K562 (cell line): ENCODE data around the gene ARID5B. TPM values are rescaled to one million over a fixed set of nuclear protein-coding genes. Genes with fewer than 3 reads are reported as not detected.

Experiments
- ATAC-seq: fragments of 200-7000 bp; cut with Tn5 transposase; 3 replicates; pipeline ENCODE4 v1.9.1; 2020; ENCODE audit warnings: moderate library complexity
- BruUV-seq: library from RNA; stranded (reverse); fragments of 400-500 nt; replicated peaks from 2 replicates; lab custom pipeline; 2021; lab: Mats Ljungman, UMichigan
- CTCF ChIA-PET: fragments of 300-600 bp; formaldehyde crosslinking; extraction: SDS; loops from one replicate; lab custom pipeline; 2021; ENCODE audit warnings: low intra/inter-chr PET ratio; lab: Yijun Ruan, JAX
- POLR2A ChIA-PET: fragments of 300-600, 350-650 bp; sonication (Branson Sonifier 250); formaldehyde crosslinking; extraction: SDS; loops from one replicate; lab custom pipeline; 2021; ENCODE audit warnings: antibody characterized with exemption, inconsistent platforms; lab: Yijun Ruan, JAX
- DNase-seq, 4 experiments: peaks; one replicate each; pipeline versions ENCODE4 v3.0.0 to v3.0.0-alpha.2; 2011 to 2018; ENCODE audit warnings: low spot score in 3 of 4, mixed read lengths in 3 of 4; ENCODE audit errors: extremely low read depth in 1 of 4
- FAIRE-seq: peaks from 2 replicates; lab custom pipeline; 2011; peaks lifted over from hg19 to GRCh38; lab: Jason Lieb, UNC
- H2AFZ ChIP-seq: 2 replicates; pipeline ENCODE4 v1.6.0; 2011; ENCODE audit warnings: low read depth, low read length, control low read depth, inconsistent platforms
- H3K27ac ChIP-seq: fragments of 200-600 bp; 3 replicates; pipeline ENCODE4 v1.8.0; 2011; ENCODE audit warnings: low read depth, mild to moderate bottlenecking, control low read depth, inconsistent platforms, low read length, moderate library complexity, mixed read lengths; ENCODE audit errors: extremely low read depth
- H3K27me3 ChIP-seq, 2 experiments: fragments of 300-600 bp in 1 of 2; 2 replicates in 1 of 2; 3 replicates in 1 of 2; pipeline versions ENCODE4 v1.6.0 to v1.8.0; 2011; ENCODE audit warnings: inconsistent platforms in 2 of 2, low read length in 2 of 2, mild to moderate bottlenecking in 1 of 2, mixed read lengths in 1 of 2, moderate library complexity in 1 of 2; ENCODE audit not compliant: control insufficient read depth in 2 of 2, insufficient read depth in 2 of 2
- H3K36me3 ChIP-seq: fragments of 300-600 bp; 3 replicates; pipeline ENCODE4 v1.8.0; 2011; ENCODE audit warnings: mild to moderate bottlenecking, low read length, inconsistent platforms; ENCODE audit not compliant: control insufficient read depth, insufficient read depth
- H3K4me1 ChIP-seq, 2 experiments: fragments of 200-600 bp in 1 of 2; replicated peaks in 1 of 2; 2 replicates in 1 of 2; 3 replicates in 1 of 2; pipeline versions ENCODE4 v1.5.1 to v1.8.0; 2011; ENCODE audit warnings: inconsistent platforms in 2 of 2, low read length in 2 of 2, mild to moderate bottlenecking in 1 of 2, mixed read lengths in 1 of 2, moderate library complexity in 1 of 2; ENCODE audit not compliant: control insufficient read depth in 2 of 2, insufficient read depth in 2 of 2
- H3K4me2 ChIP-seq: 2 replicates; pipeline ENCODE4 v1.6.1; 2011; ENCODE audit warnings: low read length, control low read depth, inconsistent platforms, mixed read lengths; ENCODE audit not compliant: insufficient read depth
- H3K4me3 ChIP-seq: fragments of 200-600 bp; sonication (generic), shearing (Covaris generic); 2 replicates; pipeline ENCODE4 v1.5.1; 2016; ENCODE audit warnings: control low read depth, inconsistent platforms
- H3K79me2 ChIP-seq: fragments of 200-600 bp; 3 replicates; pipeline ENCODE4 v1.8.0; 2011; ENCODE audit warnings: low read length, inconsistent platforms; ENCODE audit not compliant: control insufficient read depth, insufficient read depth
- H3K9ac ChIP-seq, 2 experiments: 2 replicates each; pipeline versions ENCODE4 v1.6.0 to v1.6.1; 2011; ENCODE audit warnings: low read depth in 2 of 2, low read length in 2 of 2, control low read depth in 1 of 2, inconsistent platforms in 1 of 2, mild to moderate bottlenecking in 1 of 2, mixed read lengths in 1 of 2; ENCODE audit not compliant: insufficient read depth in 1 of 2
- H3K9me1 ChIP-seq: one replicate; pipeline ENCODE4 v1.6.0; 2011; ENCODE audit warnings: inconsistent platforms, mild to moderate bottlenecking, low read length, moderate library complexity; ENCODE audit not compliant: control insufficient read depth, insufficient read depth
- H3K9me3 ChIP-seq: replicated peaks from 2 replicates; pipeline ENCODE4 v1.5.1; 2011; ENCODE audit warnings: low read depth, low read length, inconsistent platforms; ENCODE audit not compliant: control insufficient read depth, insufficient read depth
- H4K20me1 ChIP-seq: replicated peaks from 2 replicates; pipeline ENCODE4 v1.6.1; 2011; ENCODE audit warnings: low read length, inconsistent platforms, mixed read lengths; ENCODE audit not compliant: control insufficient read depth, insufficient read depth
- ARNT ChIP-seq, 2 experiments: fragments of 450-650 bp; IDR thresholded peaks; 2 replicates each; pipeline ENCODE4 v1.6.1; 2016; ENCODE audit warnings: mild to moderate bottlenecking in 1 of 2
- CBX8 ChIP-seq: fragments of 200-600 bp; sonication (generic); IDR thresholded peaks from 2 replicates; pipeline ENCODE4 v1.6.1; 2012; ENCODE audit warnings: borderline replicate concordance, mixed run types, low read depth, mild to moderate bottlenecking, moderate library complexity, mixed read lengths, low read length, control low read depth, inconsistent platforms; ENCODE audit not compliant: poor library complexity, severe bottlenecking; ENCODE audit errors: extremely low read depth
- FIP1L1 ChIP-seq: fragments of 200-400 bp; formaldehyde crosslinking; IDR thresholded peaks from 2 replicates; pipeline ENCODE4 v1.6.1; 2018; ENCODE audit warnings: mild to moderate bottlenecking, low read depth, low read length; ENCODE audit not compliant: poor library complexity, severe bottlenecking
- MLX ChIP-seq, 2 experiments: fragments of 450-650 bp in 1 of 2; sonication (generic) in 1 of 2; formaldehyde crosslinking; conservative IDR thresholded peaks; 2 replicates each; pipeline versions ENCODE4 v1.4.0 to v1.8.1; 2020 to 2022; ENCODE audit warnings: mild to moderate bottlenecking in 1 of 2, missing genetic modification reagents in 1 of 2
- NCOA4 ChIP-seq: fragments of 450-650 bp; IDR thresholded peaks from 2 replicates; pipeline ENCODE4 v1.6.1; 2018; ENCODE audit warnings: mild to moderate bottlenecking; ENCODE audit not compliant: partially characterized antibody
- NFE2 ChIP-seq: IDR thresholded peaks from 2 replicates; pipeline ENCODE4 v1.6.1; 2014; ENCODE audit warnings: antibody characterized with exemption, low read depth
- RBM17 ChIP-seq: fragments of 200-400 bp; formaldehyde crosslinking; IDR thresholded peaks from 2 replicates; pipeline ENCODE4 v1.6.1; 2017; ENCODE audit warnings: low read depth, mild to moderate bottlenecking, low read length, borderline replicate concordance
- RNF2 ChIP-seq: sonication (generic); IDR thresholded peaks from 2 replicates; pipeline ENCODE4 v1.6.1; 2016
- RNF219 ChIP-seq: fragments of 250-450 bp; sonication (Bioruptor Pico); IDR thresholded peaks from 2 replicates; pipeline ENCODE4 v1.5.0; 2022; ENCODE audit warnings: mild to moderate bottlenecking
- SMARCC2 ChIP-seq: fragments of 450-650 bp; IDR thresholded peaks from 2 replicates; pipeline ENCODE4 v1.6.1; 2017; ENCODE audit warnings: antibody characterized with exemption, moderate library complexity, mild to moderate bottlenecking, low read depth
- TAL1 ChIP-seq: fragments of 450-650 bp; IDR thresholded peaks from 2 replicates; pipeline ENCODE4 v1.6.1; 2016; ENCODE audit warnings: mild to moderate bottlenecking
- USF2 ChIP-seq: sonication (generic); formaldehyde crosslinking; IDR thresholded peaks from 2 replicates; pipeline ENCODE4 v1.5.0; 2020; ENCODE audit warnings: missing genetic modification reagents
- ZNF175 ChIP-seq: fragments of 200-800 bp; sonication (Bioruptor generic); IDR thresholded peaks from 2 replicates; pipeline ENCODE4 v1.6.1; 2016; ENCODE audit warnings: low read depth, mild to moderate bottlenecking, missing genetic modification characterization, missing compliant biosample characterization
- ZSCAN29 ChIP-seq: fragments of 450-650 bp; IDR thresholded peaks from 2 replicates; pipeline ENCODE4 v1.6.1; 2017
- WGBS: fragments of 100-300 bp; shearing (Covaris generic); methylation state at CpG from one replicate; pipeline ENCODE4 v1.1.6; 2016; ENCODE audit warnings: low coverage, mixed read lengths; ENCODE audit not compliant: insufficient coverage; ENCODE audit errors: missing lambda C conversion rate; 5-methylcytosine and 5-hydroxymethylcytosine counted together
- in situ Hi-C: fragments of 300-500 bp; cut with MboI; formaldehyde crosslinking; loops from 4 replicates; pipeline ENCODE4 v1.15.0; 2018; ENCODE audit warnings: inconsistent platforms, mixed read lengths
- intact Hi-C: fragments of 100-400 bp; cut with micrococcal nuclease; formaldehyde crosslinking; loops from 2 replicates; pipeline ENCODE4 v1.14.2; 2022
- polyA plus RNA-seq, 8 experiments: library from polyadenylated mRNA; depleted of rRNA in 4 of 8; stranded (reverse) in 5 of 8; unstranded in 3 of 8; fragments of >200 nt; fragmentation: Nextera tagmentation in 2 of 8; fragmentation: Illumina TruSeq in 1 of 8; extraction: Ambion mirVana in 2 of 8; extraction: Trizol in 1 of 8; gene quantifications; 2 replicates each; pipeline versions ENCODE4 v1.2.1 to v1.2.3, GENCODE V29; 2011 to 2014; ENCODE audit warnings: inconsistent platforms in 1 of 8, missing spikeins in 1 of 8
- total RNA-seq, 7 experiments: library from RNA; depleted of rRNA in 6 of 7; stranded (reverse); fragments of >200 nt in 6 of 7; fragmentation: Illumina TruSeq in 2 of 7; extraction: Trizol in 2 of 7; gene quantifications; 2 replicates each; pipeline versions ENCODE4 v1.2.1 to v1.2.3, GENCODE V29; 2011 to 2021; ENCODE audit warnings: low replicate concordance in 1 of 7

Gene ARID5B
- total and polyA plus RNA-seq, 9 of the 15 experiments (the other 6 are each of a cell fraction or from before 2014, with no cell fraction given) = 0.48 to 1.6 (median 0.80) TPM

GRCh38 chr10:62131724-62132123 lies 230.2 kb downstream of the ARID5B start:
- Histone ChIP-seq H3K4me1 (no peaks in the 10 kb centered on the region), H3K36me3 (no peaks in the 10 kb centered on the region), H3K9me1 (no peaks in the 10 kb centered on the region)
- intact Hi-C loops = no loop called here
- CTCF ChIA-PET = no interaction called here
- ATAC-seq = no peak
- BruUV-seq = no TSS peak
- TF ChIP-seq USF2 (CRISPR knock-in tag) (peak; percentile 23; the same call in 1 of the 2 replicates), RBM17 (no peak), MLX (CRISPR knock-in tag; conservative IDR thresholded peaks at IDR 0.05) (no peak)
- TF ChIP-seq, all 486 proteins: peak for 1
- H3K9me3 ChIP-seq = no peaks in the 10 kb centered on the region
- H3K9ac ChIP-seq = no peak overlapping the region
- H3K4me2 ChIP-seq = no peak overlapping the region
- H3K27ac ChIP-seq = no peak overlapping the region
- DNase-seq (no peak), FAIRE-seq (no peak)
- no peak overlapping the region for H3K4me3 ChIP-seq
- POLR2A ChIA-PET = no interaction called here
- in situ Hi-C loops = no loop called here
- H4K20me1 ChIP-seq = no peaks in the 10 kb centered on the region
- H2AFZ ChIP-seq = no peak overlapping the region; the same call in 1 of the 2 replicates
- 3% methylated on average over 4 of the region's 4 CpGs for WGBS
- H3K79me2 ChIP-seq = no peaks in the 10 kb centered on the region
- H3K27me3 ChIP-seq = no peaks in the 10 kb centered on the region

- in situ Hi-C loops (no loop called here), intact Hi-C loops (no loop called here)
- FAIRE-seq (no peak), DNase-seq (no peak), ATAC-seq (no peak)
- POLR2A ChIA-PET = no interaction called here
- H2AFZ ChIP-seq = no peak overlapping the region
- BruUV-seq = no TSS peak
- H3K9me1 ChIP-seq = no peaks in the 10 kb centered on the region
- no peaks in the 10 kb centered on the region for H3K4me1 ChIP-seq
- no peak overlapping the region for H3K9ac ChIP-seq
- no peak overlapping the region for H3K27ac ChIP-seq
- CTCF ChIA-PET = no interaction called here
- H3K4me3 ChIP-seq = no peak overlapping the region
- H3K79me2 ChIP-seq = no peaks in the 10 kb centered on the region
- H3K27me3 ChIP-seq = no peaks in the 10 kb centered on the region
- H3K9me3 ChIP-seq = no peaks in the 10 kb centered on the region
- no peak overlapping the region for H3K4me2 ChIP-seq
- H3K36me3 ChIP-seq = no peaks in the 10 kb centered on the region
- no peaks in the 10 kb centered on the region for H4K20me1 ChIP-seq
- TF ChIP-seq ARNT (IDR thresholded peaks at IDR 0.05) (no peak), NCOA4 (no peak), RNF2 (no peak), ZSCAN29 (no peak), ZNF175 (CRISPR knock-in tag) (no peak), NFE2 (no peak), TAL1 (no peak), CBX8 (no peak), FIP1L1 (no peak), SMARCC2 (no peak), RNF219 (no peak)
Observed at GRCh38 chr10:62133618-62134017, 232.1 kb downstream of the ARID5B start.
